Measurements from ENCODE around the gene TALDO1. TPM values are rescaled to one million over a fixed set of nuclear protein-coding genes. Genes with fewer than 3 reads are reported as not detected.

TALDO1 gene
- polyA plus RNA-seq, 1 of the 3 experiments (the other 2 are of a cell fraction), result 103 TPM

DNA sequence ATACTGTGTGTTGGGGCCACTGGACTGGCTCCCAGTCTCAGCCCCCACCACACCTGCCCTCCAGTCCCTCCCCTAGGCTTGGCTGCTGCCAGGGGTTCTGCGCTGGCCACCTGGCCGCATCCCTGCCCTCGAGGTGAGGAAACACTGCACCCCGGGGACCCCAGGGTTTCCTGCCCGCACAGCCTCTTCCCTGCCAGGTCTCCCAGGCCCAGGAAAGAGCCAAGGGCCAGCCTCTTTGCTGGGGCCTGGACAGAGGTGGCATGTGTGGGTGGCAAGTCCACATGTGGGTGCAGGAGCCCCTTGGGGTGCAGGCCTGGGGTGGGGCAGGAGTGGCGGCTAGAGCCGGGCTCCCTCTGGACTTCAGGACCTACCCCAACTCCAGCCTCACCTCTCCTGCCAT is 38.8 kb upstream of the TALDO1 start:
- H3K36me3 ChIP-seq (replicated peaks in 1 of 2; ENCODE audit: control insufficient read depth in 1 of 2, insufficient read depth in 2 of 2, low read length in 1 of 2), result no peaks in the 10 kb centered on the region

More for the DNA sequence above, 38.8 kb upstream of the TALDO1 start:
- TF ChIP-seq RFX5 (IDR thresholded peaks at IDR 0.05; ENCODE audit: low read length), result no peak
- TF ChIP-seq, protein P1, sequence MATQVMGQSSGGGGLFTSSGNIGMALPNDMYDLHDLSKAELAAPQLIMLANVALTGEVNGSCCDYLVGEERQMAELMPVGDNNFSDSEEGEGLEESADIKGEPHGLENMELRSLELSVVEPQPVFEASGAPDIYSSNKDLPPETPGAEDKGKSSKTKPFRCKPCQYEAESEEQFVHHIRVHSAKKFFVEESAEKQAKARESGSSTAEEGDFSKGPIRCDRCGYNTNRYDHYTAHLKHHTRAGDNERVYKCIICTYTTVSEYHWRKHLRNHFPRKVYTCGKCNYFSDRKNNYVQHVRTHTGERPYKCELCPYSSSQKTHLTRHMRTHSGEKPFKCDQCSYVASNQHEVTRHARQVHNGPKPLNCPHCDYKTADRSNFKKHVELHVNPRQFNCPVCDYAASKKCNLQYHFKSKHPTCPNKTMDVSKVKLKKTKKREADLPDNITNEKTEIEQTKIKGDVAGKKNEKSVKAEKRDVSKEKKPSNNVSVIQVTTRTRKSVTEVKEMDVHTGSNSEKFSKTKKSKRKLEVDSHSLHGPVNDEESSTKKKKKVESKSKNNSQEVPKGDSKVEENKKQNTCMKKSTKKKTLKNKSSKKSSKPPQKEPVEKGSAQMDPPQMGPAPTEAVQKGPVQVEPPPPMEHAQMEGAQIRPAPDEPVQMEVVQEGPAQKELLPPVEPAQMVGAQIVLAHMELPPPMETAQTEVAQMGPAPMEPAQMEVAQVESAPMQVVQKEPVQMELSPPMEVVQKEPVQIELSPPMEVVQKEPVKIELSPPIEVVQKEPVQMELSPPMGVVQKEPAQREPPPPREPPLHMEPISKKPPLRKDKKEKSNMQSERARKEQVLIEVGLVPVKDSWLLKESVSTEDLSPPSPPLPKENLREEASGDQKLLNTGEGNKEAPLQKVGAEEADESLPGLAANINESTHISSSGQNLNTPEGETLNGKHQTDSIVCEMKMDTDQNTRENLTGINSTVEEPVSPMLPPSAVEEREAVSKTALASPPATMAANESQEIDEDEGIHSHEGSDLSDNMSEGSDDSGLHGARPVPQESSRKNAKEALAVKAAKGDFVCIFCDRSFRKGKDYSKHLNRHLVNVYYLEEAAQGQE (IDR thresholded peaks at IDR 0.05; ENCODE audit: low read depth, low read length), result no peak
- no peak for TF ChIP-seq FOXJ3 (CRISPR knock-in tag; IDR thresholded peaks at IDR 0.05)
- TF ChIP-seq FOXM1 (IDR thresholded peaks at IDR 0.05; ENCODE audit: low read depth), result no peak
- TF ChIP-seq GABPA (IDR thresholded peaks at IDR 0.05; ENCODE audit: low read depth), result no peak
- TF ChIP-seq SMC3 (IDR thresholded peaks at IDR 0.05; ENCODE audit: low read depth, low read length), result no peak
- TF ChIP-seq RXRA (IDR thresholded peaks at IDR 0.05; ENCODE audit: borderline replicate concordance, low read depth), result no peak
- TF ChIP-seq, protein P2, sequence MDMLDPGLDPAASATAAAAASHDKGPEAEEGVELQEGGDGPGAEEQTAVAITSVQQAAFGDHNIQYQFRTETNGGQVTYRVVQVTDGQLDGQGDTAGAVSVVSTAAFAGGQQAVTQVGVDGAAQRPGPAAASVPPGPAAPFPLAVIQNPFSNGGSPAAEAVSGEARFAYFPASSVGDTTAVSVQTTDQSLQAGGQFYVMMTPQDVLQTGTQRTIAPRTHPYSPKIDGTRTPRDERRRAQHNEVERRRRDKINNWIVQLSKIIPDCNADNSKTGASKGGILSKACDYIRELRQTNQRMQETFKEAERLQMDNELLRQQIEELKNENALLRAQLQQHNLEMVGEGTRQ (IDR thresholded peaks at IDR 0.05; ENCODE audit: borderline replicate concordance, low read depth, low read length), result no peak
- TF ChIP-seq MEF2A (IDR thresholded peaks at IDR 0.05; ENCODE audit: borderline replicate concordance, low read depth), result no peak
- TF ChIP-seq RAD21 (IDR thresholded peaks at IDR 0.05; ENCODE audit: low read length), result no peak
- TF ChIP-seq, protein P3, sequence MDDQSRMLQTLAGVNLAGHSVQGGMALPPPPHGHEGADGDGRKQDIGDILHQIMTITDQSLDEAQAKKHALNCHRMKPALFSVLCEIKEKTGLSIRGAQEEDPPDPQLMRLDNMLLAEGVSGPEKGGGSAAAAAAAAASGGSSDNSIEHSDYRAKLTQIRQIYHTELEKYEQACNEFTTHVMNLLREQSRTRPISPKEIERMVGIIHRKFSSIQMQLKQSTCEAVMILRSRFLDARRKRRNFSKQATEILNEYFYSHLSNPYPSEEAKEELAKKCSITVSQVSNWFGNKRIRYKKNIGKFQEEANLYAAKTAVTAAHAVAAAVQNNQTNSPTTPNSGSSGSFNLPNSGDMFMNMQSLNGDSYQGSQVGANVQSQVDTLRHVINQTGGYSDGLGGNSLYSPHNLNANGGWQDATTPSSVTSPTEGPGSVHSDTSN (IDR thresholded peaks at IDR 0.05), result no peak
- no peak for TF ChIP-seq CHD2 (IDR thresholded peaks at IDR 0.05; ENCODE audit: low read length, partially characterized antibody)
- no peak for TF ChIP-seq TCF12 (IDR thresholded peaks at IDR 0.05)
- TF ChIP-seq GATA2 (CRISPR knock-in tag; IDR thresholded peaks at IDR 0.05), result no peak
- Histone ChIP-seq H4K20me1 (ENCODE audit: insufficient read depth) (no peaks in the 10 kb centered on the region), H3K9ac (no peak overlapping the region), H3K4me3 (ENCODE audit: low read depth in 2 of 2, low read length in 1 of 2) (no peak overlapping the region), H2AFZ (ENCODE audit: low read depth) (no peak overlapping the region), H3K27me3 (ENCODE audit: insufficient read depth) (no peaks in the 10 kb centered on the region), H3K9me2 (no peaks in the 10 kb centered on the region), H3K79me2 (ENCODE audit: insufficient read depth) (no peaks in the 10 kb centered on the region), H3K27ac (ENCODE audit: low read depth in 2 of 2, low read length in 1 of 2) (no peak overlapping the region), H3F3A (replicated peaks; ENCODE audit: insufficient read depth) (no peaks in the 10 kb centered on the region), H3K4me2 (no peak overlapping the region), H3K4me1 (ENCODE audit: control insufficient read depth in 1 of 2, insufficient read depth in 2 of 2, low read depth in 1 of 2, low read length in 1 of 2) (peaks cover 0 to 5% of the 10 kb centered on the region in 2 experiments; a peak in 1 of 4 replicates), H3K9me3 (no peaks in the 10 kb centered on the region)
- peak; percentile 24 for DNase-seq
- CTCF ChIA-PET, result interaction anchor here (2.7 kb wide), 1 partner anchor 20 kb away, joined by 9 read pairs; no protein-coding TSS in a partner anchor
- WGBS (ENCODE audit: low lambda C conversion rate), result 79% methylated on average over 4 of the region's 7 CpGs
- POLR2A ChIA-PET, result no interaction called here

Measured in SK-N-SH (cell line).